T-helper 17 cell (primary cell): Measurements from ENCODE around the gene MLLT10. TPM values are rescaled to one million over a fixed set of nuclear protein-coding genes. Genes with fewer than 3 reads are reported as not detected.
"Not testable (repeated sequence)": the region's sequence is repeated elsewhere in the genome, so short reads cannot be mapped to it uniquely, and the experiment has no call there.

Experiments
- ATAC-seq: fragments of 150-1000 bp; cut with Tn5 transposase; 2 replicates; pipeline ENCODE4 v1.10.0; 2021; ENCODE audit warnings: mild to moderate bottlenecking, moderate library complexity
- DNase-seq, 3 donors: peaks; one replicate each; pipeline versions ENCODE4 v3.0.0 to v3.0.0-alpha.2; 2020 to 2021
- H3K9me3 ChIP-seq: one replicate; pipeline ENCODE4 v1.7.0; 2013; ENCODE audit warnings: low read length, mild to moderate bottlenecking; ENCODE audit not compliant: control insufficient read depth, poor library complexity, severe bottlenecking
- H3K27ac Mint-ChIP-seq: one replicate; pipeline ENCODE4 v1.8.0; 2022; ENCODE audit warnings: mild to moderate bottlenecking, moderate library complexity, mixed read lengths
- H3K27me3 Mint-ChIP-seq: one replicate; pipeline ENCODE4 v1.8.0; 2022; ENCODE audit warnings: mixed read lengths
- H3K36me3 Mint-ChIP-seq: one replicate; pipeline ENCODE4 v1.8.0; 2022; ENCODE audit warnings: low read depth, mixed read lengths
- H3K4me1 Mint-ChIP-seq: one replicate; pipeline ENCODE4 v1.8.0; 2022; ENCODE audit warnings: mild to moderate bottlenecking, mixed read lengths
- H3K4me3 Mint-ChIP-seq: one replicate; pipeline ENCODE4 v1.8.0; 2022; ENCODE audit warnings: mild to moderate bottlenecking, moderate library complexity, mixed read lengths
- total RNA-seq, 4 donors: library from RNA in 2 of 4; stranded (reverse) in 2 of 4; gene quantifications; one replicate each; pipeline ENCODE4 v1.2.3 and lab custom pipeline; 2022 to 2026

Gene MLLT10
- total RNA-seq, 2 donors from 2014 or later = 68.6 to 72.0 TPM

DNA sequence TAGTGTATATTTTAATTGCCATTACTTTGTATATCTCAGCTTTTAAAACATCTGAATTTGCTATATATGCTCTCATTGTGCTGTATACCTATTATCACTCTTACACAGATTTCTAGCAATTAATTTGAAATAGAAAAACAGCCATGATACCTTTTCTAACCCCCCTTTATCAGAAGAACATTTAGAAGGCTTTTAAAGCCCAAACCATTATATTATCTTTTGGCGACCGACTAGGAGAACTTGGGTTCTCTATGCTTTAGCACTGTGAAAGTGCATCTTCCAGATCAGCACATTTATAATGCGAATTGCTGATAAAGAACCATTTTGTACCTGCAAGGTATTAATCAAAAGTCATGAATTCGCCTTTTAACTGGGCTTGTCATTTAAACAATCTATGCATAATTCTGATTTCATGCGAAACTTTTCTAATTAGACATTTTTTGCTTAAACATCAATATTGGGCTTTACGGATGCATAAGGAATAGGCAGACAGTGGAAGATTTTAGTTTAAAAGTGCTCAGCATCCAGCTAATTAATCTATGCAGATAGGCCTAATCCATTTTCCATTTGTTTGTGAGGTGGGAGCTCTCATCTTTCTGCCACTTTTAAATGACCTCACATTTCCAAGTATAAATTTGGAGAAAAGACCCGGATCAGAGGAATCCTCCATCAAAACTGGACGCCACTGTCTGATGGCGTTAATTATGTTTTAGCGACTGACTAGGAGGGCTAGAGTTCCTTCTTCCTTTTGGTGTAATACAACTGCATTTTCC lies 1.2 kb upstream of the MLLT10 start:
- Mint-ChIP-seq H3K27me3 (no peaks in the 10 kb centered on the region), H3K4me1 (peaks cover 18% of the 10 kb centered on the region), H3K4me3 (peak overlapping the region; percentile 93), H3K27ac (peak overlapping the region; percentile 92), H3K36me3 (no peaks in the 10 kb centered on the region)
- DNase-seq = no peak
- no peak for ATAC-seq
- no peaks in the 10 kb centered on the region for H3K9me3 ChIP-seq

DNA sequence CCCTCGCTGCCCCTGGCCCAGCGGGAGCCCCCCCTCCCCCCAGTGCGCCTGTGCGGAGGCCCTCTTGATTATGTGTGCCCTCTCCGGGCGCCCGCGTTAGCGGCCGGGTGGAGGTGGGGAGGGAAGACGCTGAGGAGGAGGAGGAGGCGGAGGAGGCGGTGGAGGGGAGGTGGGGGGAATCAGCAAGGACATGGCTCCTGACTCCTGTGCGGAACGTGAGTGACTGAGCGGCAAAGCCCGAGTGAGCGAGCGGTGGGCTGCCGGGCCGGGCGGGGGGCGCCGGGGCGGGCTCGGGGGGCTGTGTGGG lies 201 bp downstream of the MLLT10 start:
- ATAC-seq (no peak), DNase-seq (no peak)
- Mint-ChIP-seq H3K36me3 (no peaks in the 10 kb centered on the region), H3K4me3 (peak overlapping the region; percentile 93), H3K27ac (no peak overlapping the region), H3K27me3 (no peaks in the 10 kb centered on the region), H3K4me1 (peaks cover 18% of the 10 kb centered on the region)
- H3K9me3 ChIP-seq = no peaks in the 10 kb centered on the region

DNA sequence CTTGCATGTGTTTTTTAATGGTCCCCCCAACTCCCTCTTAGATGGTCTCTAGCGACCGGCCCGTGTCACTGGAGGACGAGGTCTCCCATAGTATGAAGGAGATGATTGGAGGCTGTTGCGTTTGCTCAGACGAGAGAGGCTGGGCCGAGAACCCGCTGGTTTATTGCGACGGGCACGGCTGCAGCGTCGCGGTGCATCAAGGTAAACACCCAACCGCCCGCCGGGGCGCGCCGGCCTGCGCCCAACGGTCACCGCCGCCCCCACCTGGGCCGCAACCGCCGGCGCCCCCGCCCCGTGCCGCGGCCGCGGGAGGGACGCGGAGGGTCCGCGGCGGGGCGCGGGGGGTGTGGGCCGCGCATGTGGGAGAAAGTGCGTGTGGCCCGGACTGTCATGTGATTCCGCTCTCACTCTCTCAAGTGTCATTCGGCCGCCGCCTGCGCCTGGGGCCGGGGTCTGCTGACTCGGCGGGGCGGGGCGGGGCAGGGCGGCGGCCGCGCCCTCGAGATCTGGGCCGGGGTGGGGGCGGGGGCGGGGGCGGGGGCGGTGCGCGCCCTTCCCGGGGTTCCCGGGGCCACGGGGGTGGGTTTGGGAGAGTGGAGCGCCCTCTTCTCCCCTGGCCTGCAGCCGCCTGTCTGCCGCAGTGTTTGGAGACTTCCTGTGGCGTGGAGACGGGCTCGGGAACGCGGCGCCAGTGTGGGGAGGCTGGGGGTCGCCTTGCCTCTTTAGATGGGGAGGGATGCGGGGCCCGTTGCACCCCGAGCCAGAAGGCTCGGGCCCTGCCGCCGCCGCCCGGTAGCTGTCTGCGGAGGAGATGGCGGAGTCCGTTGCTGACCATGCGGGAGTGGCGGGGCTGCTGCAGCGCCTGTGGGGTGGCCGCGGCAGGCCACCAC lies 817 bp downstream of the MLLT10 start:
- Mint-ChIP-seq H3K4me3 (peak overlapping the region; percentile 93), H3K36me3 (no peaks in the 10 kb centered on the region), H3K27me3 (no peaks in the 10 kb centered on the region), H3K4me1 (peaks cover 18% of the 10 kb centered on the region), H3K27ac (peak overlapping the region; percentile 86)
- DNase-seq = peak; percentile 30 to 48 (median 45)
- ATAC-seq = peak; percentile 45
- no peaks in the 10 kb centered on the region for H3K9me3 ChIP-seq

DNA sequence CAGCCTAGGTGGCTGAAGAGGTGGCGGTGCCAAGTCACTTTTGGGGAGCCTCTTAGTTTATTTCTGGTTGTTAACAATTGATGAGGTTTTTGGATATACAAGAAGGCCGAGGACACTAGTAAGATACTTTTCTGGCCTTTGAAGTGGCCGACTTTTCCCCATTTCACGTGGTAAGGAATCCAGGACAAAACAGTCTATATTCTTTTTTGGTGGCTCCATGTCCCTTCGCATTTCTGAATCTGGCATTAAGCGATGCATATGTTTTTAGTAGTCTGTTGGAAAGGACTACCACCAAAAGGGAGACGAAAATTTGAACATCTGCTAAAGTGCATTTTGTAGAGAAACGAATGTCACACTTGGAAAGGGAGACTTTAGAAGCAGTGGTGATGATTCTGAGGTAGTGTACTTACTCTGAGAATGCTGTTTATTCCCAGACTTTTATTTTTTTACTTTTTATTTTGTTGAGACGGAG lies 1.5 kb downstream of the MLLT10 start:
- H3K27me3 Mint-ChIP-seq = no peaks in the 10 kb centered on the region
- no peaks in the 10 kb centered on the region for H3K36me3 Mint-ChIP-seq
- peaks cover 18% of the 10 kb centered on the region for H3K4me1 Mint-ChIP-seq
- peak overlapping the region; percentile 93 for H3K4me3 Mint-ChIP-seq
- H3K9me3 ChIP-seq = no peaks in the 10 kb centered on the region
- ATAC-seq (no peak), DNase-seq (no peak)
- H3K27ac Mint-ChIP-seq = peak overlapping the region; percentile 86

DNA sequence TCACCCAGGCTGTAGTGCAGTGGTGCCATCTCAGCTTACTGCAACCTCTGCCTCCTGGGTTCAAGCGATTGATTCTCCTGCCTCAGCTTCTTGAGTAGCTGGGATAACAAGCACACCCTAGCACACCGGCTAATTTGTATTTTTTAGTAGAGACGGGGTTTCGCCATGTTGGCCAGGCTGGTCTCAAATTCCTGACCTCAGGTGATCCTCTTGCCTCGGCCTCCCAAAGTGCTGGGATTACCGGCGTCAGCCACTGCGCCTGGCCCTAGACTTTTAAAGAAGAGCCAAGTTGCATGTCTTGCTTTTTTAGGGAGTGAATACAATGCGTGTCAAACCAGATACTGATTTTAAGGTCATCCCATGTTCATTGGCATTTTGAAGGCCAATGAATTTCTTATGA lies 1.9 kb downstream of the MLLT10 start:
- ATAC-seq, H3K27me3 Mint-ChIP-seq, H3K36me3 Mint-ChIP-seq, H3K9me3 ChIP-seq, DNase-seq: not testable (repeated sequence)
- Mint-ChIP-seq H3K27ac (peak overlapping the region; percentile 86), H3K4me3 (peak overlapping the region; percentile 93), H3K4me1 (peaks cover 18% of the 10 kb centered on the region)

DNA sequence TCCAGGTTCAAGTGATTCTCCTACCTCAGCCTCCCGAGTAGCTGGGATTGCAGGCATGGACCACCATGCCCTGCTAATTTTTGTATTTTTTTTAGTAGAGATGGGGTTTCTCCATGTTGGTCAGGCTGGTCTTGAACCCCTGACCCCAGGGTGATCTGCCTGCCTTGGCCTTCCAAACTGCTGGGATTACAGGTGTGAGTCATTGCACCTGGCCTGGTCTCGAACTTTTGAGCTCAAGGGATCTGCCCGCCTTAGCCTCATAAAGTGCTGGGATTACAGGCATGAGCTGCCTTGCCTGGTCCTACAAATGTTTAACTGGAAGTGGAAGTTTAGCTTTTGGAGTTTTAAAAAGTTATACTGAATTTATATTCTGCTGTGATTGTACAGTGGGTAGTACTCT lies 2.8 kb downstream of the MLLT10 start:
- Mint-ChIP-seq H3K27ac (peak overlapping the region; percentile 24), H3K27me3 (no peaks in the 10 kb centered on the region), H3K36me3 (peaks cover 4% of the 10 kb centered on the region), H3K4me1 (peaks cover 22% of the 10 kb centered on the region), H3K4me3 (no peak overlapping the region)
- ATAC-seq (no peak), DNase-seq (no peak)
- H3K9me3 ChIP-seq = no peaks in the 10 kb centered on the region

DNA sequence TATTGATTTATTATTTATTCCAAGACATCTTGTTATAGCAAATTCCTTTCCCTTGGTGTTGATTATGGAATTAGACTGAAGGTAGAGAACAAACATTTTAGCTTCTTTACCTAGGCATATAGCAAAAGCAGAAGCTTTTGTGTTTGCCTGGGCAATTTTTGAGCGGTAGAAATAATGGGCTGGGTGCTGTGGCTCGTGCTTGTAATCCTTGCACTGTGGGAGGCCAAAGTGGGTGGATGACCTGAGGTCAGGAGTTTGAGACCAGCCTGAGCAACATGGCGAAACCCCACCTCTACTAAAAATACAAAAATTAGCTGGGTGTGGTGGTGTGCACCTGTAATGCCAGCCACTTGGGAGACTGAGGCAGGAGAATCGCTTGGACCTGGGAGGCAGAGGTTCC lies 6.7 kb downstream of the MLLT10 start:
- ATAC-seq = not testable (repeated sequence)

DNA sequence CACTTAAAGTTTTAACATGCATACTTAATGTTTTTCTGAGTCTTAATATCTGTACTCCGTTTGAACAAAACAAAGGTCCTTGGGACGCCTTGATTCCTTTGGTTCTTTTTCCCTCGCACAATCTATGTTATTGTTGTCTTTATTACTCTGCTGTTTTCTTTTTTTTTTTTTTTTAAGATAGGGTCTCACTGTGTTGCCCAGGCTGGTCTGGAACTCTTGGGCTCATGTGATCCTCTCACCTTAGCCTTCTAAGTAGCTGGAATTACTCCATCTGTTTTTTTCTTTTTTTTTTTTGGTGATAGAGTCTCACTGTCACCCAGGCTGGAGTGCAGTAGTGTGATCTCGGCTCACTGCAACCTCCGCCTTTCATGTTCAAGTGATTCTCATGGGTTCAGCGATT lies 13.2 kb downstream of the MLLT10 start:
- no peaks in the 10 kb centered on the region for H3K9me3 ChIP-seq
- DNase-seq = no peak
- Mint-ChIP-seq H3K27me3 (no peaks in the 10 kb centered on the region), H3K4me1 (peaks cover 17% of the 10 kb centered on the region), H3K4me3 (no peak overlapping the region), H3K27ac (no peak overlapping the region), H3K36me3 (peaks cover 18% of the 10 kb centered on the region)
- no peak for ATAC-seq

More for the DNA sequence above, 6.7 kb downstream of the MLLT10 start:
- H3K4me3 Mint-ChIP-seq, H3K27ac Mint-ChIP-seq, H3K27me3 Mint-ChIP-seq, DNase-seq, H3K9me3 ChIP-seq: not testable (repeated sequence)
- Mint-ChIP-seq H3K4me1 (peaks cover 19% of the 10 kb centered on the region), H3K36me3 (peaks cover 21% of the 10 kb centered on the region)

DNA sequence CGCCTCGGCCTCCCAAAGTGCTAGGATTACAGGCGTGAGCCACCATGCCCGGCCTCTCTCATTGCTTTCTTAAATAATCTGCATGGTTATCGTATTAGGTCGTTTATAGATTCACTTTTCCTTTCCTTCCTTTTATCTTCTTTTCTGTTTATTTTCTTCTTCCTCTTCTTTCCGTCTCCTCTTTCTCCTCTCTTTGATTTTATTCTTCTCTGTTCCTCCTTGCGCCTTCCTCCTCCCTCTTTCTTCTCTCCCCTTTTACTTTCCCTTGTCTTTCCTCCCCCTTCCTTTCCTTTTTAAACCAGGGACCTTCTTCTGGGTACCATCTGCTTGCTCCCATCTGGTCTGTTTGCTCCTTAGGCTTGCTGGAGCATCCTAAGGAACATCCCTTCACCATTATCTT lies 18.6 kb downstream of the MLLT10 start:
- Mint-ChIP-seq H3K27me3 (no peaks in the 10 kb centered on the region), H3K4me3 (no peak overlapping the region), H3K27ac (peak overlapping the region; percentile 65), H3K4me1 (peaks cover 19% of the 10 kb centered on the region), H3K36me3 (peaks cover 8% of the 10 kb centered on the region)
- DNase-seq (no peak), ATAC-seq (no peak)
- no peaks in the 10 kb centered on the region for H3K9me3 ChIP-seq

DNA sequence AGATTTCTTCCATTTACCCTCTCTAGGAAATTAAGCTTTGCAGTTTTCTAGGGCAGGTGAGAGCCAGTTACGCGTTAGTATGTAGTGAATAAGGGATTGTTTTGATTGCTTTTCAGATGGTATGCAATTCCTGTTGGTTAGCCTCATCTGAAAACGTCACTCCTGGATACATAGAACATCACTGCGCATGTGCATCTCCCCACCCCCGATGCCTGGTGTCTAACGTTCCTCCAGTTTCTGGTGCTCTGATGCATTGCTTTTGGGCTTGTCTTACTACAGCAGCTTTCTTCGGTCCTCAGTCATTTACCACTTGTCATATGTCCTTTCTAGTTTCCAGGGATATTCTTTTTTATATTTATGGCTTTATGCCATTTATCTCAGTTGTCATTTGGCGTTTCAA lies 22.5 kb downstream of the MLLT10 start:
- DNase-seq (no peak), ATAC-seq (no peak)
- no peak overlapping the region for H3K4me3 Mint-ChIP-seq
- H3K27me3 Mint-ChIP-seq = no peaks in the 10 kb centered on the region
- no peak overlapping the region for H3K27ac Mint-ChIP-seq
- H3K9me3 ChIP-seq = no peaks in the 10 kb centered on the region
- peaks cover 25% of the 10 kb centered on the region for H3K4me1 Mint-ChIP-seq
- peaks cover 12% of the 10 kb centered on the region for H3K36me3 Mint-ChIP-seq

DNA sequence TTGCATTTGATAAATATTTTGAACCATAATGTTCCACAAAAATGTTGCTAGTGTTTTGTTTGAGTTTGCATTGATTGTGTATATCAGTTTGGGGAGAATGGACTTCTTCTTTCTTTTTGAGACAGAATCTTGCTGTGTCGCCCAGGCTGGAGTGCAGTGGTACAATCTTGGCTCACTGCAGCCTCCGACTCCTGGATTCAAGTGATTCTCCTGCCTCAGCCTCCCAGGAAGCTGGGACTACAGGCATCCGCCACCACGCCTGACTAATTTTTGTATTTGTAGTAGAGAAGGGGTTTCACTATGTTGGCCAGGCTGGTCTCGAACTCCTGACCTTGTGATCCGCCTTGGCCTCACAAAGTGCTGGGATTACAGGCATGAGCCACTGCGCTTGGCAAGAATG lies 25.0 kb downstream of the MLLT10 start:
- peaks cover 18% of the 10 kb centered on the region for H3K4me1 Mint-ChIP-seq
- not testable (repeated sequence) for H3K36me3 Mint-ChIP-seq, H3K27me3 Mint-ChIP-seq, H3K4me3 Mint-ChIP-seq, H3K9me3 ChIP-seq, DNase-seq, ATAC-seq
- H3K27ac Mint-ChIP-seq = peak overlapping the region; percentile 66

DNA sequence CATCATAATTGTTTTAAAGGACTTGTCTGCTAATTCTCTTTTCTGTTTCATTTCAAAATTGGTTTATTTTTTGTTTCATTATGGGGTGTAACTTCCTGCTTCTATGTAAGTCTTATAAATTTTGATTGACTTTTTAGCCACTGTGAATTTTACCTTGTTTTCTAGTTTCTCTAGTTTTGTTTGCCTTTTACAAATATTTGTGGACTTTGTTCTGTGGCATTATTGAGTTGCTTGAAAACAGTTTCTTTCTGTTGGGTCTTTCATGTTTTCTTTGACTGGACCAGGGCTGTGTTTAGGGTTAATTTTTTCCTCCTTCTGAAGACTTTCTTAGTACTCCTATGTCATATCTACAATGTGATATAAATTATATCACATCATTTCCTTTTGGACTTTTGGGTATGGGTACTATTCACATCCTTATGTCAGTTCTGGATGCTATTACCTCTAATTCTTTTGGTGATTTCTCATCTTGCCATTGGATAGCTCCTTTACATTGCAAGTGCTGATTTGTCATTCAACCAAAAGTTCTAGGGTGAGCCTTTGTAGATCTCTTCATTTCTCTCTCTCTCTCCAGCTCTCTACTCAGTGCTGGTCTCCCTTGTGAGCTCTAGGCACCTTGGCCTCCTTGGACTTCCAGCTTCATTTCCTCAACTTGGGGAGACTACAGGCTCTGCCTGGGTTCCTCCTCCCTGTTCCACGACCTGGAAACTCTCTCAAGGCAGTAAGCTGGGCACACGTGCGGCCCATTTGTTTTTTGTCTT lies 36.9 kb downstream of the MLLT10 start:
- Mint-ChIP-seq H3K36me3 (peaks cover 11% of the 10 kb centered on the region), H3K27ac (peak overlapping the region; percentile 57), H3K4me3 (peak overlapping the region; percentile 47), H3K27me3 (no peaks in the 10 kb centered on the region), H3K4me1 (peaks cover 42% of the 10 kb centered on the region)
- ATAC-seq (no peak), DNase-seq (no peak)
- no peaks in the 10 kb centered on the region for H3K9me3 ChIP-seq

DNA sequence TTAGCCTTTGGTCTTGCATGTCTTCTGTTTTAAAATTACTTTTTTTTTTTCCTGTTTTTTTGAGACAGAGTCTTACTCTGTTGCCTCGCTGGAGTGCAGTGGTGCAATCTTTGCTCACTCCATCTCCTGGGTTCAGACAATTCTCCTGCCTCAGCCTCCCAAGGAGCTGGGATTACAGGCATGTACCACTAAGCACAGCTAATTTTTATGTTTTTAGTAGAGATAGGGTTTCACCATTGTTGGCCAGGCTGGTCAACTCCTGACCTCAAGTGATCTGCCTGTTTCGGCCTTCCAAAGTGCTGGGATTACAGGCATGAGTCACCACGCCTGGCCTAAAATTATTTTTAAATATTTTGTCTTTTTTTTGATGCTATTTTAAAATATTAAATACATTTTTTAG lies 38.5 kb downstream of the MLLT10 start:
- DNase-seq = no peak
- H3K27me3 Mint-ChIP-seq = no peaks in the 10 kb centered on the region
- no peak overlapping the region for H3K27ac Mint-ChIP-seq
- no peaks in the 10 kb centered on the region for H3K9me3 ChIP-seq
- peaks cover 39% of the 10 kb centered on the region for H3K4me1 Mint-ChIP-seq
- no peak for ATAC-seq
- no peak overlapping the region for H3K4me3 Mint-ChIP-seq
- H3K36me3 Mint-ChIP-seq = peaks cover 11% of the 10 kb centered on the region
